ENCODE results near the gene HAUS7.

HAUS7 gene

DNA sequence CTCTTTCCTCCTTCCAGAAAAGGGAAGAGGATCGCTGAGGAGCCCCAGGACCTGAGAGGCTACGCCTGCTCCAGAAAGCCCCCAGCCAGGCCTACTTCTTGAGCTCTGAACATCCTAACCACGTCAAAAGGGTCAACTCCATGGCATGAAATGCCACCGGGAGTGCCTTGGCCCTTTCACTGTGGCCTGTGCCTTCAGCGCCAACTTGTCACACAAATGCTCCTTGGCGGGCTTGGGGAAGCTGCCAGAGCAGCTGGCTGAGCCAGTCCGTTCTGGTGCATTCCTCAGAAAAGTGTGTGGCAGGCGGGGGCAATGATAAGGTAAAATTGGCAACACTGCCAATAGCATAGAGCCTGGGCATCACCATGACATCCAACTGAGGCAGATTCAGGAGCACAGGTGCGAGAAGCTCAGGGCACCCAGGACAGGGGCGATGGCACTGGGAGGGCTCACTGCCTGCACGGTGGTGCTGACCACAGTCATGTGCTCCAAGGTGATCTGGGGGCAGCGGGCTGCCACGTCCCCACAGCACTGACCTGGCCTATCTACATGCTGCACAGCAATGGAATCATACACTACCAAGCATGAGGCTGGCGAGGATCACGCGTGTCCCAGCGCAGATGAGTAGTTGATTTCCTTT is 12.4 kb downstream of the HAUS7 start:
- H3K9me3 ChIP-seq (ENCODE audit: control insufficient read depth, low read length): no peaks in the 10 kb centered on the region
- H3K36me3 ChIP-seq (ENCODE audit: control insufficient read depth, insufficient read depth, low read length): peaks cover 8% of the 10 kb centered on the region
- H3K4me1 ChIP-seq (ENCODE audit: control insufficient read depth, insufficient read depth, low read length, poor library complexity, severe bottlenecking): no peaks in the 10 kb centered on the region
- H3K4me3 ChIP-seq (ENCODE audit: insufficient read depth, low read depth, low read length, poor library complexity, severe bottlenecking): no peak overlapping the region
- DNase-seq: no peak
- no peak overlapping the region for H3K27ac ChIP-seq (ENCODE audit: insufficient read depth, low read length, poor library complexity, severe bottlenecking)
- no peaks in the 10 kb centered on the region for H3K27me3 ChIP-seq (replicated peaks; ENCODE audit: control insufficient read depth, insufficient read depth, low read length, poor library complexity, severe bottlenecking)

DNA sequence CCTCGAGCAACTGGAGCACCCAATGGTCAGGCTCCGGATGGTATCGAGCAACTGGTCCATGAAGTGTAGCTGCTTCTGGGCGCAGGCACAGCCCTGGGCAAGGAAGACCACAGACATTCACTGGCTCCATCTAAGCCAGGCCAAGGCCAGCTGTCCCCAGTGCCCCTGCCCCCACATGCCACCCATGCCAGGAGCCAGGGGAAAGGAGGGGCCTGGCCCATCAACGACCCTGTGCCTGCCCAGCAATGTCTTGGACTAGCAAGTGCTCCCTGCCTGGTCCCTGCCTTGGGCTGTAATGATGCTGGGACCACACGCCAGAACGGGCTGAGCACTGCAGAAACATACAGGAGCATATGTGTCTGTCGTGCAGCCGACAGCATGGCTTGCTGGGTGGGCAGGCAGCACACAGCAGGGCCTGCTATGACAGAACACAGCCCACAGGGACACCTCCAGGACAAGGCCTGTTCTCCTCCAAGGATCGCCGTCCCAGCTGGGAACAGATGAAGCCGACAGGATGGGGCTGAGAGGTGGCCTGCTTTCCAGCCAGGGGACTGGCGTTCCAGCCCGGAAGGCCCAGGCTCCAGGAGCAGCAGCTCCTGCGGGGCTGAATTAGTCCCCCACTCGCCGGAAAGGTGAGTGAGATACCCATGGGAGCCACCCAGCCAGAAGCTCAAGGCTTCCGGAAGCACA is 13.1 kb downstream of the HAUS7 start:
- no peaks in the 10 kb centered on the region for H3K27me3 ChIP-seq (replicated peaks; ENCODE audit: control insufficient read depth, insufficient read depth, low read length, poor library complexity, severe bottlenecking)
- H3K4me3 ChIP-seq (ENCODE audit: insufficient read depth, low read depth, low read length, poor library complexity, severe bottlenecking): no peak overlapping the region
- peaks cover 8% of the 10 kb centered on the region for H3K36me3 ChIP-seq (ENCODE audit: control insufficient read depth, insufficient read depth, low read length)
- H3K4me1 ChIP-seq (ENCODE audit: control insufficient read depth, insufficient read depth, low read length, poor library complexity, severe bottlenecking): no peaks in the 10 kb centered on the region
- no peak for DNase-seq
- no peak overlapping the region for H3K27ac ChIP-seq (ENCODE audit: insufficient read depth, low read length, poor library complexity, severe bottlenecking)
- H3K9me3 ChIP-seq (ENCODE audit: control insufficient read depth, low read length): no peaks in the 10 kb centered on the region

DNA sequence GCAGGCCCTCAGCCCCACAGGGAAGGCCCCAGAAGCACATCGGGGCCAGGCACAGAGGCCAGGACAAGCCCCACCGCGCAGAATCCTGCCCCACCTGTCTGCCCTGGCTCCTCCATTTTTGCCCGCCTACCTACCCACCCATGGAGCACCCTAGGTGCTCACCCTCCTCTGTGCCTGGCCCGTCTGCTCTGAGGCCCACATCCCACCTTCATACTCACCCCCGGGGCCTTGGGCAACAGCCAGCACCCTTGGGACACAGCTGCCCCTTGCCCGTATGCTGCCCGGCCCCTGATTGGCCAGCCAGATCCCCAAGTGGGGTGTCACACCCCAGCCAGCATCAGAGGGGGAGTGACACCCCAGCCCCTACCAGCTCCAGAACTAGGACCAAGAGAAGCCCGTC is 13.7 kb downstream of the HAUS7 start:
- H3K36me3 ChIP-seq (ENCODE audit: control insufficient read depth, insufficient read depth, low read length): peaks cover 8% of the 10 kb centered on the region
- no peak for DNase-seq

DNA sequence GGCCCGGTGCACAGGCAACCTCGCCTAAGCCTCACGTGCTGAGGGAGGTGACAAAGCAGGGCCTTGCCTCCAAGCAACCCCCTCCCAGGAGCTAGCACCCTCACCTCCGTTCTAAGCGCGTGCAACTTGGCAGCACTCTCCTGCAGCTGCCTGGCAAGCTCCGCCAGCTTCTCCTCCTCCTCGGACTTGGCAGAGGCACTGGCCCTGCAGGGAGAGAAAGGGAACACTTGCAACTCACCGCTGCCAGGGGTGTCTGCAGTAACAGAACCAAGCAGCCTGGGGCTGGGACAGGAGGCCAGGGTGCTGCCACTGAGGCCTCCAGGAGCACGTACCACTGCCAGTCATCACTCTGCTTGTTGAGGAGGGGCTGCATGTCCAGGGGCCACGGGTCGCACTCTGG is 14.2 kb downstream of the HAUS7 start:
- Histone ChIP-seq H3K9me3 (ENCODE audit: control insufficient read depth, low read length) (no peaks in the 10 kb centered on the region), H3K4me3 (ENCODE audit: insufficient read depth, low read depth, low read length, poor library complexity, severe bottlenecking) (no peak overlapping the region), H3K27me3 (replicated peaks; ENCODE audit: control insufficient read depth, insufficient read depth, low read length, poor library complexity, severe bottlenecking) (no peaks in the 10 kb centered on the region), H3K4me1 (ENCODE audit: control insufficient read depth, insufficient read depth, low read length, poor library complexity, severe bottlenecking) (no peaks in the 10 kb centered on the region), H3K27ac (ENCODE audit: insufficient read depth, low read length, poor library complexity, severe bottlenecking) (no peak overlapping the region), H3K36me3 (ENCODE audit: control insufficient read depth, insufficient read depth, low read length) (peaks cover 8% of the 10 kb centered on the region)
- no peak for DNase-seq

More for the DNA sequence above, 13.7 kb downstream of the HAUS7 start:
- Histone ChIP-seq H3K27me3 (replicated peaks; ENCODE audit: control insufficient read depth, insufficient read depth, low read length, poor library complexity, severe bottlenecking) (no peaks in the 10 kb centered on the region), H3K27ac (ENCODE audit: insufficient read depth, low read length, poor library complexity, severe bottlenecking) (no peak overlapping the region), H3K9me3 (ENCODE audit: control insufficient read depth, low read length) (no peaks in the 10 kb centered on the region), H3K4me1 (ENCODE audit: control insufficient read depth, insufficient read depth, low read length, poor library complexity, severe bottlenecking) (no peaks in the 10 kb centered on the region), H3K4me3 (ENCODE audit: insufficient read depth, low read depth, low read length, poor library complexity, severe bottlenecking) (no peak overlapping the region)

DNA sequence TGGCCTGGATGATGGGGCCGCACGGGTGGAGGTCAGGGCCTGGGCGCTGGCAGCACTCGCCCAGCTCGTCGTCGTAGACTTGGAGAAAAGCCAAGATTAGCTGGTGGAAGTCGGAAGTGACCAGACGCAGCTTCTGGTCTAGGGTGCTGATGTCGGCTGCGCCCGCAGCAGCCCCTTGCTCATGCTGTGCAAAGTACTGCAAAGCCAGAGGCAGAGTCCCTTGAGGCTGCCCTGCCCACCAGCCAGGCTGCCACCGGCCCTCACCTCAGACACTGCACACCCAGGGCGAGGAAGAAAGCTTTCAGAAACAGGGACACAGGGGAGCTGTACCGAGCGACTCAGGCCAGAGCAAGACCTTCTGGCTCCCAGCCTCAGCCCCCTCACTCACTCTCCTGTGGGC is 14.8 kb downstream of the HAUS7 start:
- DNase-seq: no peak
- no peak overlapping the region for H3K27ac ChIP-seq (ENCODE audit: insufficient read depth, low read length, poor library complexity, severe bottlenecking)

DNA sequence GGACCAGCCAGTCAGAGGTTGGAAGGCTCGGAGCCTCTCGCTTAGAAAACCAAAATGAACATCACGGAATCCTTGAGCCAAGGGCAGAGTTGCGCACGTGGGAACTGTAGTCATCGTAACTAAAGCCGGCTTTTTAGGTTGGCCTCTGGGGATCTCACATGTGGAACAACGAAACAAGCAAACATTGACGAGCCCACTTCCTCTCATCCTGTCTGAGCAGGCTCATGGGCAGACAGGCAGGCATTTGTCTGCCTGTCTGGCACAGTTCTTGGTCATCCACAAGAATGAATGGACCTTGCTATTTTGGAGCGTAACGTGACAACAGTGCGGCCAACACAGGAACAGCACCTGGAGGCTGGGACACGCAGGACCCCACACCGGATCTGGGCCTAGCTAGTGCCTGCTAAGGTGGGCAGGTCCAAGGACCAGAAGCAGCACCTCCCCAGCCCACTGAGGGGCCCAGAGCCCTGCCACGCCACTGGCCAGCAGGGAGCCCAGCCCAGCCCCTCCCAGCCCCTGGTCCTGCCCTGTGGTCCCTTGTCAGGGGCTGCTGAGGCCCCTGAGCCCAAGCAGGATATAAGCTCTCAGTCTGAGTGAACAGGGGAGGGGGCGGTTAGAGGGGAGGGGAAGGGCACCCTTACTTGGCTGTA is 15.3 kb downstream of the HAUS7 start:
- no peak overlapping the region for H3K4me3 ChIP-seq (ENCODE audit: insufficient read depth, low read depth, low read length, poor library complexity, severe bottlenecking)
- H3K27me3 ChIP-seq (replicated peaks; ENCODE audit: control insufficient read depth, insufficient read depth, low read length, poor library complexity, severe bottlenecking): no peaks in the 10 kb centered on the region
- DNase-seq: no peak
- no peaks in the 10 kb centered on the region for H3K4me1 ChIP-seq (ENCODE audit: control insufficient read depth, insufficient read depth, low read length, poor library complexity, severe bottlenecking)
- peaks cover 8% of the 10 kb centered on the region for H3K36me3 ChIP-seq (ENCODE audit: control insufficient read depth, insufficient read depth, low read length)
- H3K9me3 ChIP-seq (ENCODE audit: control insufficient read depth, low read length): no peaks in the 10 kb centered on the region
- H3K27ac ChIP-seq (ENCODE audit: insufficient read depth, low read length, poor library complexity, severe bottlenecking): no peak overlapping the region

More for the DNA sequence above, 14.8 kb downstream of the HAUS7 start:
- H3K9me3 ChIP-seq (ENCODE audit: control insufficient read depth, low read length): no peaks in the 10 kb centered on the region
- no peak overlapping the region for H3K4me3 ChIP-seq (ENCODE audit: insufficient read depth, low read depth, low read length, poor library complexity, severe bottlenecking)
- no peaks in the 10 kb centered on the region for H3K27me3 ChIP-seq (replicated peaks; ENCODE audit: control insufficient read depth, insufficient read depth, low read length, poor library complexity, severe bottlenecking)
- H3K4me1 ChIP-seq (ENCODE audit: control insufficient read depth, insufficient read depth, low read length, poor library complexity, severe bottlenecking): no peaks in the 10 kb centered on the region
- H3K36me3 ChIP-seq (ENCODE audit: control insufficient read depth, insufficient read depth, low read length): peaks cover 8% of the 10 kb centered on the region

DNA sequence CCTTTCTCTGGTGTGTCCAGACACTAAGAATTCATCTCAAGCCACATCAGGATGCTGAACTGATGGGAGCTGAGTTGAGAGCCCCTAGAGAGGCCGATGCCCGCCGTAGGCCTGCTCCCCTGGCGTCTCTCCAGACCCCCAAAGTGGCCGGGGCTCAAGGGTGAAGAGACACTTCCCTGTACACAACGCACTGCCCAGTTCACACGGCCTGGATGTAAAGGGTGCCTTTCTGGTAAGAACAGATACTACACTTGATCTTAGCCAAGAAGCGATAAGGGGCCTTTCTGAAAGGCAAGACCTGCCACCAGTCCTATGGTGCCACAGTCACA is 19.5 kb downstream of the HAUS7 start:
- no peak overlapping the region for H3K27ac ChIP-seq (ENCODE audit: insufficient read depth, low read length, poor library complexity, severe bottlenecking)
- H3K27me3 ChIP-seq (replicated peaks; ENCODE audit: control insufficient read depth, insufficient read depth, low read length, poor library complexity, severe bottlenecking): no peaks in the 10 kb centered on the region
- no peaks in the 10 kb centered on the region for H3K9me3 ChIP-seq (ENCODE audit: control insufficient read depth, low read length)
- no peaks in the 10 kb centered on the region for H3K4me1 ChIP-seq (ENCODE audit: control insufficient read depth, insufficient read depth, low read length, poor library complexity, severe bottlenecking)
- peaks cover 4% of the 10 kb centered on the region for H3K36me3 ChIP-seq (ENCODE audit: control insufficient read depth, insufficient read depth, low read length)
- H3K4me3 ChIP-seq (ENCODE audit: insufficient read depth, low read depth, low read length, poor library complexity, severe bottlenecking): no peak overlapping the region
- DNase-seq: no peak

DNA sequence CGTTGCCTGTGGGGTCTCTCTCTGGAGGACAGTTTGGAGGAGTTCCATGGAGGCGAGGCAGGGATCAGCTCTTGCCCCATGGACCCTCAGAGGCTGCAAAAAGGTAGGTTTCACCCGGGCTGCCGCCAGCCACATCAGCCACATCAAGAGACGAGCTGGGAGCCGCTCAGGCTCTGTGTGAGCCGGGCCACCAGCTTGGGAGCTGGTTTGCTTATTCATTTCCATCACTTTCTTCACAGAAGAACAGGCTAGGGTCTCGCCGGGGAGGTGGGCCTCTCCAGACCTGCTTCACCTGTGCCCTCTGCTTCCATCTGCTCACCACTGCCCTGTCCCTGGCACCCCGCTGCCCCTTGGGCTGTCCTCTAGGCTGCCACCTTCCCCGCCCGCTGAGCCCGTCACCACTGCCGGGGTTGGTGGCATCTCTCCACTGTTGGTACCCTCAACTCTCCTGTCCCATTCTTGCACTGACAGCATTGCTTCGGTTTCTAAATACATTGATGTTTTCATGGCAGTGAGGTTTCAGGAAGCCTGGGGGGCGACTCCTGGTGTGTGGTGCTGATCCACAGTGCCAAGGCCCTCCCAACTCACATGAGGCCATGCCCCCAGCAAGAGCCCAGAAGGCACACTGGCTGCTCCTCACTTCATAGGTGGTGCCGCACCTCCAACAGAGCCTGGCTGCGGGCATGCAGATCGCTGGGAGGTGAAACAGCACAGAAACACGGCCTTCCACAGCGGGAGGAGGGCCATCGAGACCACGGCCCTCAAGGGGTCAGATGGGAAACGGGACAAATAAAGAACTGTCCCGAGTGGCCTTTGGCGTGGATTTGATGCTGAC is 20.0 kb downstream of the HAUS7 start:
- Histone ChIP-seq H3K27ac (ENCODE audit: insufficient read depth, low read length, poor library complexity, severe bottlenecking) (no peak overlapping the region), H3K4me3 (ENCODE audit: insufficient read depth, low read depth, low read length, poor library complexity, severe bottlenecking) (no peak overlapping the region), H3K4me1 (ENCODE audit: control insufficient read depth, insufficient read depth, low read length, poor library complexity, severe bottlenecking) (no peaks in the 10 kb centered on the region), H3K9me3 (ENCODE audit: control insufficient read depth, low read length) (no peaks in the 10 kb centered on the region), H3K27me3 (replicated peaks; ENCODE audit: control insufficient read depth, insufficient read depth, low read length, poor library complexity, severe bottlenecking) (no peaks in the 10 kb centered on the region), H3K36me3 (ENCODE audit: control insufficient read depth, insufficient read depth, low read length) (peaks cover 4% of the 10 kb centered on the region)
- DNase-seq: no peak

DNA sequence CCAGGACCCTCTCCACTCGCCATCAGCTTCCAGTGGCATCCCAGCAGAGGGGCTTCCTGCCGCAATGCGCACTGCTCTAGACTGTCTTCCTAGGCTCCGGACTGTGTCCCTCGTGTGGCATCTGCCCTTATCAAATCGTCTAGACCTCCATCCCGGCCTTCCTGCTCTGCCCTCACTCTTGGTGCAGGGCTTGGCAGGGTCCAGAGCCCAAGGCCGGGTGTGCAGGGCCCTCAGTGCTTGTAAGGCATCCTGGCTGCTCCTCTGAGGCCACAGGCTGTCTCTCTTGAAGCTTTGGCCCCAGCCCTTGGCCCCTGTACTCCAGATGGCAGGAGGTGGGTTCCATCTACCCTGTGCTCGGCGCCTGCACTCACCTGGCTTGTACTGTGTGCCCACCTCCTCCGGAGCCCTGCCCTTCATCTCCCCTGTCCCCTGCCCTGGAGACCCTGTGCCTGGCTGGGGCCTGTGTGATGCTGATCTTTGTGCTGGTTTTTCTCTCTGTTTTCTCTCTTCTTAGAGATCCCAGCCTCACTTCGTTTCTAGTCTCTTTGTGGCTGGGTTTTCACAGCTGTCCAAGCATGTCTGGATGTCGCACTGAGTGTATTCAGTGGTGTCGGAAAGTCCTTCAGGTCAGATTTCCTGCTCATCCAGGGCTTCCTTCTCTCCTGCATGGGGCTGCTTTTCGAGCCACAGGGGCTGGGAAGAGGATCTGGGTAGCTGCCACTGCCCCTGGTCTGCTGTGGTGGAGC is 20.8 kb downstream of the HAUS7 start:
- H3K4me3 ChIP-seq (ENCODE audit: insufficient read depth, low read depth, low read length, poor library complexity, severe bottlenecking): no peak overlapping the region
- no peak overlapping the region for H3K27ac ChIP-seq (ENCODE audit: insufficient read depth, low read length, poor library complexity, severe bottlenecking)
- no peak for DNase-seq
- H3K36me3 ChIP-seq (ENCODE audit: control insufficient read depth, insufficient read depth, low read length): no peaks in the 10 kb centered on the region
- H3K4me1 ChIP-seq (ENCODE audit: control insufficient read depth, insufficient read depth, low read length, poor library complexity, severe bottlenecking): no peaks in the 10 kb centered on the region
- no peaks in the 10 kb centered on the region for H3K9me3 ChIP-seq (ENCODE audit: control insufficient read depth, low read length)
- no peaks in the 10 kb centered on the region for H3K27me3 ChIP-seq (replicated peaks; ENCODE audit: control insufficient read depth, insufficient read depth, low read length, poor library complexity, severe bottlenecking)
